ENCODE measurements around the gene FSCB.

Gene FSCB

DNA sequence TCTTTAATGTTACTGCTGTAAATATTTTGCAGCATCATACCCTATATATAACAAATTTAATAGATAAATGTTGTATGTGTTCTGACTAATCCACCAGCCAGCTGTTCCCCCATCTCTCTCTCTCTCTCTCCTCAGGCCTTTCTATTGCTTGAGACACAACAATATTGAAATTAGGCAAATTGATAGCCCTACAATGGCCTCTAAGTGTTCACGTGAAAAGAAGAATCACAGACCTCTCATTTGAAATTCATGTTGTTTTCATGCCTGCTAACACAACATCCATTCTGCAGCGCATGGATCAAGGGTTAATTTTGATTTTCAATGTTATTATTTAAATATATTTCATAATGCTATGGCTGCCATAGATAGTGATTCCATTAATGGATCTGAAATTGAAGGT is 1.8 kb upstream of the FSCB start:
- Histone ChIP-seq H3K4me1 (no peaks in the 10 kb centered on the region), H3K36me3 (no peaks in the 10 kb centered on the region), H3K27me3 (no peaks in the 10 kb centered on the region), H3K4me3 (ENCODE audit: low read depth, low read length) (no peak overlapping the region), H3K9me3 (no peaks in the 10 kb centered on the region)
- TF ChIP-seq, protein P1, sequence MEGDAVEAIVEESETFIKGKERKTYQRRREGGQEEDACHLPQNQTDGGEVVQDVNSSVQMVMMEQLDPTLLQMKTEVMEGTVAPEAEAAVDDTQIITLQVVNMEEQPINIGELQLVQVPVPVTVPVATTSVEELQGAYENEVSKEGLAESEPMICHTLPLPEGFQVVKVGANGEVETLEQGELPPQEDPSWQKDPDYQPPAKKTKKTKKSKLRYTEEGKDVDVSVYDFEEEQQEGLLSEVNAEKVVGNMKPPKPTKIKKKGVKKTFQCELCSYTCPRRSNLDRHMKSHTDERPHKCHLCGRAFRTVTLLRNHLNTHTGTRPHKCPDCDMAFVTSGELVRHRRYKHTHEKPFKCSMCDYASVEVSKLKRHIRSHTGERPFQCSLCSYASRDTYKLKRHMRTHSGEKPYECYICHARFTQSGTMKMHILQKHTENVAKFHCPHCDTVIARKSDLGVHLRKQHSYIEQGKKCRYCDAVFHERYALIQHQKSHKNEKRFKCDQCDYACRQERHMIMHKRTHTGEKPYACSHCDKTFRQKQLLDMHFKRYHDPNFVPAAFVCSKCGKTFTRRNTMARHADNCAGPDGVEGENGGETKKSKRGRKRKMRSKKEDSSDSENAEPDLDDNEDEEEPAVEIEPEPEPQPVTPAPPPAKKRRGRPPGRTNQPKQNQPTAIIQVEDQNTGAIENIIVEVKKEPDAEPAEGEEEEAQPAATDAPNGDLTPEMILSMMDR (IDR thresholded peaks at IDR 0.05; ENCODE audit: low read depth, low read length): no peak
- DNase-seq: no peak

DNA sequence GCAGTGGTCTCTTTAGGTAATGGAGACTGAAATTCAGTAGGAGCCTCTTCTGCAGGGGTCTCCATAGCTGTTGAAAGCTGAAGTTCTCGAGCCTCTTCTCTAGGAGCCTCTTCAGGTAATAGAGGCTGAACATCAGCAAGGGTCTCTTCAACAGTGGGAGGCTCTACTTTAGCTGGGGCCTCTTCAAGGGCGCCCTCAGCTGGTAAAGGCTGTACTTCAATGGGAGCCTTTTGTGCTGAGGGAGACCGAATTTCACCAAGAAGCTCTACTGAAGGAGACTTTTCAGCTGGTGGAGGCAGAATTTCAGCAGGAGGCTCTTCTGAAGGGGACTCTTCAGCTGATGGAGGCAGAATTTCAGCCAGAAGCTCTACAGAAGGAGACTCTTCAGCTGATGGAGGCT is 1.5 kb downstream of the FSCB start:
- Histone ChIP-seq H3K4me1 (no peaks in the 10 kb centered on the region), H3K36me3 (no peaks in the 10 kb centered on the region), H3K27me3 (no peaks in the 10 kb centered on the region), H3K4me3 (ENCODE audit: low read depth, low read length) (no peak overlapping the region), H3K9me3 (no peaks in the 10 kb centered on the region)
- TF ChIP-seq, protein P1 (IDR thresholded peaks at IDR 0.05; ENCODE audit: low read depth, low read length): no peak
- DNase-seq: no peak

DNA sequence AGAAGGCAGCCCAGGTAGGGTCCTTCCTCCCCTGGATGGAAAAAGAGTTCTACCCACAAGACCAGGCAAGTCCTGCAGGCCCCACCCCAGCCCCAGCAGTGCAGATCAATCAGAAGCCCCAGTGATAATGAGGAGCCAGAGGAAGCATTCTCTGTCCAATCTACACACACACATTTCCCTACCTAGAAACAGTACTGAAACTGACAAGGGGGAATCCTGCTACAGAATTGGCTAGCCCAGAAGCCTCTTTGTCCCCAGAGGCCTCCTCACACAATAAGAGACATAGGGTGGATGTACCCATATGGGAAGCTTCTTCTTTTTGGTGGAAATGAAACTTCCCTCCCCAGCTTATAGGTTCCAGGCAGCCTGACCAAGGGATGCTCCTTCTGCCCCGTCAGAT is 9.9 kb downstream of the FSCB start:
- TF ChIP-seq, protein P1 (IDR thresholded peaks at IDR 0.05; ENCODE audit: low read depth, low read length): no peak
- no peak for DNase-seq
- no peaks in the 10 kb centered on the region for H3K36me3 ChIP-seq

DNA sequence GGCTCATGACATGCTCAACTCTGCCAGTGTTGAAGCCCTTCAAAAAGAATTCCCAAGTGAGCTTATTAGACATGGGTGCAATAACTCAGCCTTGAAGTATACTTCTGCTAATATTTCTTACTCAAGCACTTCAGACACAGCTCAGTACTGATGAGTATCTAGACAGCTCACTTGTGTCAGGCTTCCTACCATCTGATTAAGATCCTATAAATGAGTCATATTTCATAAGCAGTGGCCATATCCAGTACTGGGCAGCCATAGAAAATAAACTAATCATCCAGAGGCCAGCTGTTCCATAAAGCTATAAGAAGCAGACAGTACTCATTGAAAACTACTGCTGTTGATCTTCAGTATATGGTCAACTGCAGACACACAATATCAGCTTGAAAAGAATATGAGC is 12.9 kb downstream of the FSCB start:
- TF ChIP-seq, protein P1 (IDR thresholded peaks at IDR 0.05; ENCODE audit: low read depth, low read length): no peak
- no peak for DNase-seq

More for the DNA sequence above, 9.9 kb downstream of the FSCB start:
- H3K27me3 ChIP-seq: no peaks in the 10 kb centered on the region
- H3K4me1 ChIP-seq: no peaks in the 10 kb centered on the region
- H3K4me3 ChIP-seq (ENCODE audit: low read depth, low read length): no peak overlapping the region
- H3K9me3 ChIP-seq: no peaks in the 10 kb centered on the region

DNA sequence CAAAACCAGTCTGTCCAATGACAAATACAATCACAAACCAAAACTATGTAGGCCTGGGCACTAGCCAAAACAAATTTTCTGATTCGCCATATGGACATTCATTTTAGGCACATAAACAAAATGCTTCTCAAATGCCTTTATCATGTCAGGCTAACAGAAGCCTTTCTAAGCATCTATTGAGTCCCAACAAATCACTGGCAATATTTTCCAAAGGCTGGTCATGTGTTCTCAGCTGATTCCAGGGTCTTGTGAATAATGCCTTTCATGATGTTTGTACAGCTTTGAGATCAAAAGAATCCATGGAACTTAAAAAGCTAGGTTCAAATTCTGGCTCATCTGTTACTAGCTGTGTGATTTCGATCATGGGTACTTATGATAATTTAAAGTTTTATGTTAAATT is 16.1 kb downstream of the FSCB start:
- no peak overlapping the region for H3K4me3 ChIP-seq (ENCODE audit: low read depth, low read length)
- TF ChIP-seq, protein P1 (IDR thresholded peaks at IDR 0.05; ENCODE audit: low read depth, low read length): no peak
- H3K9me3 ChIP-seq: no peaks in the 10 kb centered on the region
- H3K36me3 ChIP-seq: no peaks in the 10 kb centered on the region
- no peaks in the 10 kb centered on the region for H3K27me3 ChIP-seq
- no peaks in the 10 kb centered on the region for H3K4me1 ChIP-seq
- DNase-seq: no peak

More for the DNA sequence above, 12.9 kb downstream of the FSCB start:
- Histone ChIP-seq H3K4me3 (ENCODE audit: low read depth, low read length) (no peak overlapping the region), H3K36me3 (no peaks in the 10 kb centered on the region), H3K9me3 (no peaks in the 10 kb centered on the region), H3K4me1 (no peaks in the 10 kb centered on the region), H3K27me3 (no peaks in the 10 kb centered on the region)

DNA sequence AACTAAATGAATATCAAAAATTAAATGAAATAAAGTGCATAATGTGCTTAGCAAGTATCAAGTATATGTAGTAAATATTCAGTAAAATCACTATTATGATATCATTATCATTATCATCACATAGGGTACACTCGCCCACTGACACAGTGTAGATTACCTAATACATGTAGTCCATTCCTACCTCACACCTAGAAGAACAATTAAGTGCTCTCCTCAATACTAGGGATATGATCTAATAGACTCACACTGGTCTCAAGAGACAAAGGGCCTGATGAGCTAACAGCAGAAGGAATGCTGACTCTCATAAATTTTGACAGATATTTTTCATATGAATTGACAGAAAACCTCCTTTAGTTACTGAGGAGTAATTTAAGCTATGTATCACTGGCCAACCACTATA is 29.1 kb downstream of the FSCB start:
- Histone ChIP-seq H3K36me3 (no peaks in the 10 kb centered on the region), H3K4me3 (ENCODE audit: low read depth, low read length) (no peak overlapping the region), H3K9me3 (no peaks in the 10 kb centered on the region), H3K27me3 (no peaks in the 10 kb centered on the region), H3K4me1 (no peaks in the 10 kb centered on the region)
- no peak for DNase-seq
- TF ChIP-seq, protein P1 (IDR thresholded peaks at IDR 0.05; ENCODE audit: low read depth, low read length): no peak

All from BE2C (cell line).